Smooth muscle cell (in vitro differentiated cells): ENCODE measurements around the gene KIAA0232. TPM values are rescaled to one million over a fixed set of nuclear protein-coding genes. Genes with fewer than 3 reads are reported as not detected.

ENCODE experiments used
- DNase-seq: peaks from one replicate; lab custom pipeline; 2025; ENCODE audit not compliant: unreplicated experiment; lab: John Stamatoyannopoulos, UW
- H2AFZ ChIP-seq: fragments of 200-600 bp; sonication (generic); 2 replicates; pipeline ENCODE4 v1.6.0; 2016; ENCODE audit warnings: antibody characterized with exemption, low read depth, mild to moderate bottlenecking
- H3F3A ChIP-seq: fragments of 200-600 bp; sonication (generic); 2 replicates; pipeline ENCODE4 v1.6.0; 2017; ENCODE audit warnings: antibody characterized with exemption, low read depth
- H3K27ac ChIP-seq: fragments of 200-600 bp; sonication (generic); 2 replicates; pipeline ENCODE4 v1.5.1; 2016; ENCODE audit warnings: low read depth, mild to moderate bottlenecking
- H3K27me3 ChIP-seq: fragments of 200-600 bp; sonication (generic); 2 replicates; pipeline ENCODE4 v1.6.1; 2016; ENCODE audit warnings: low read depth, mild to moderate bottlenecking
- H3K36me3 ChIP-seq: fragments of 200-600 bp; sonication (generic); 2 replicates; pipeline ENCODE4 v1.5.1; 2016; ENCODE audit warnings: low read depth
- H3K4me1 ChIP-seq: fragments of 200-600 bp; sonication (generic); 2 replicates; pipeline ENCODE4 v1.5.1; 2016; ENCODE audit warnings: low read depth
- H3K4me2 ChIP-seq: fragments of 200-600 bp; sonication (generic); 2 replicates; pipeline ENCODE4 v1.6.0; 2016; ENCODE audit warnings: mild to moderate bottlenecking
- H3K4me3 ChIP-seq: fragments of 200-600 bp; sonication (generic); 2 replicates; pipeline ENCODE4 v1.5.1; 2016; ENCODE audit warnings: mild to moderate bottlenecking
- H3K79me2 ChIP-seq: fragments of 200-600 bp; sonication (generic); 2 replicates; pipeline ENCODE4 v1.6.0; 2016; ENCODE audit warnings: low read depth, mild to moderate bottlenecking
- H3K9ac ChIP-seq: fragments of 200-600 bp; sonication (generic); 2 replicates; pipeline ENCODE4 v1.6.0; 2016; ENCODE audit warnings: low read depth
- H3K9me3 ChIP-seq: fragments of 200-600 bp; sonication (generic); replicated peaks from 2 replicates; pipeline ENCODE4 v1.5.1; 2016; ENCODE audit warnings: low read depth
- H4K20me1 ChIP-seq: fragments of 200-600 bp; sonication (generic); 2 replicates; pipeline ENCODE4 v1.6.0; 2016; ENCODE audit warnings: low read depth
- WGBS: methylation state at CpG from one replicate; pipeline ENCODE4 v1.1.7; 2016; ENCODE audit warnings: low lambda C conversion rate; 5-methylcytosine and 5-hydroxymethylcytosine counted together
- polyA plus RNA-seq: library from polyadenylated mRNA; unstranded; fragments of >200 nt; fragmentation: Nextera tagmentation; extraction: Ambion mirVana; gene quantifications from 2 replicates; pipeline ENCODE4 v1.2.1, GENCODE V29; 2016
- total RNA-seq: library from RNA; depleted of rRNA; stranded (reverse); fragments of >200 nt; gene quantifications from 2 replicates; pipeline ENCODE4 v1.2.3, GENCODE V29; 2014
- TF ChIP-seq, protein P1 (sequence below): fragments of 200-600 bp; sonication (generic); IDR thresholded peaks from 2 replicates; pipeline ENCODE4 v1.5.1; 2017; ENCODE audit warnings: borderline replicate concordance, mild to moderate bottlenecking, antibody characterized with exemption; ENCODE audit not compliant: insufficient read depth, poor library complexity, severe bottlenecking

The KIAA0232 gene
- total and polyA plus RNA-seq, 2 experiments from 2014 or later: 8.4 to 16.6 TPM

GRCh38 chr4:6876440-6876839 is 93.9 kb downstream of the KIAA0232 start:
- Histone ChIP-seq H3K4me3 (no peak overlapping the region), H2AFZ (no peak overlapping the region), H3K9ac (no peak overlapping the region), H3K4me1 (no peaks in the 10 kb centered on the region), H3K27me3 (no peaks in the 10 kb centered on the region), H3K27ac (no peak overlapping the region), H4K20me1 (peaks cover 23% of the 10 kb centered on the region), H3K4me2 (no peak overlapping the region), H3K79me2 (no peaks in the 10 kb centered on the region), H3K9me3 (no peaks in the 10 kb centered on the region), H3K36me3 (peaks cover 10% of the 10 kb centered on the region), H3F3A (no peaks in the 10 kb centered on the region)
- WGBS: 97% methylated on average over 5 of the region's 5 CpGs
- TF ChIP-seq, protein P1, sequence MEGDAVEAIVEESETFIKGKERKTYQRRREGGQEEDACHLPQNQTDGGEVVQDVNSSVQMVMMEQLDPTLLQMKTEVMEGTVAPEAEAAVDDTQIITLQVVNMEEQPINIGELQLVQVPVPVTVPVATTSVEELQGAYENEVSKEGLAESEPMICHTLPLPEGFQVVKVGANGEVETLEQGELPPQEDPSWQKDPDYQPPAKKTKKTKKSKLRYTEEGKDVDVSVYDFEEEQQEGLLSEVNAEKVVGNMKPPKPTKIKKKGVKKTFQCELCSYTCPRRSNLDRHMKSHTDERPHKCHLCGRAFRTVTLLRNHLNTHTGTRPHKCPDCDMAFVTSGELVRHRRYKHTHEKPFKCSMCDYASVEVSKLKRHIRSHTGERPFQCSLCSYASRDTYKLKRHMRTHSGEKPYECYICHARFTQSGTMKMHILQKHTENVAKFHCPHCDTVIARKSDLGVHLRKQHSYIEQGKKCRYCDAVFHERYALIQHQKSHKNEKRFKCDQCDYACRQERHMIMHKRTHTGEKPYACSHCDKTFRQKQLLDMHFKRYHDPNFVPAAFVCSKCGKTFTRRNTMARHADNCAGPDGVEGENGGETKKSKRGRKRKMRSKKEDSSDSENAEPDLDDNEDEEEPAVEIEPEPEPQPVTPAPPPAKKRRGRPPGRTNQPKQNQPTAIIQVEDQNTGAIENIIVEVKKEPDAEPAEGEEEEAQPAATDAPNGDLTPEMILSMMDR: no peak
- DNase-seq: no peak

GRCh38 chr4:6877067-6877466 is 94.5 kb downstream of the KIAA0232 start:
- H3K27ac ChIP-seq: no peak overlapping the region
- no peaks in the 10 kb centered on the region for H3K27me3 ChIP-seq
- H3K79me2 ChIP-seq: no peaks in the 10 kb centered on the region
- 92% methylated on average over 14 of the region's 14 CpGs for WGBS
- H3F3A ChIP-seq: no peaks in the 10 kb centered on the region
- no peaks in the 10 kb centered on the region for H3K4me1 ChIP-seq
- H2AFZ ChIP-seq: no peak overlapping the region
- no peak overlapping the region for H3K9ac ChIP-seq
- peaks cover 23% of the 10 kb centered on the region for H4K20me1 ChIP-seq
- no peaks in the 10 kb centered on the region for H3K9me3 ChIP-seq
- peaks cover 10% of the 10 kb centered on the region for H3K36me3 ChIP-seq
- no peak overlapping the region for H3K4me2 ChIP-seq
- TF ChIP-seq, protein P1: no peak
- H3K4me3 ChIP-seq: no peak overlapping the region
- DNase-seq: no peak

DNA sequence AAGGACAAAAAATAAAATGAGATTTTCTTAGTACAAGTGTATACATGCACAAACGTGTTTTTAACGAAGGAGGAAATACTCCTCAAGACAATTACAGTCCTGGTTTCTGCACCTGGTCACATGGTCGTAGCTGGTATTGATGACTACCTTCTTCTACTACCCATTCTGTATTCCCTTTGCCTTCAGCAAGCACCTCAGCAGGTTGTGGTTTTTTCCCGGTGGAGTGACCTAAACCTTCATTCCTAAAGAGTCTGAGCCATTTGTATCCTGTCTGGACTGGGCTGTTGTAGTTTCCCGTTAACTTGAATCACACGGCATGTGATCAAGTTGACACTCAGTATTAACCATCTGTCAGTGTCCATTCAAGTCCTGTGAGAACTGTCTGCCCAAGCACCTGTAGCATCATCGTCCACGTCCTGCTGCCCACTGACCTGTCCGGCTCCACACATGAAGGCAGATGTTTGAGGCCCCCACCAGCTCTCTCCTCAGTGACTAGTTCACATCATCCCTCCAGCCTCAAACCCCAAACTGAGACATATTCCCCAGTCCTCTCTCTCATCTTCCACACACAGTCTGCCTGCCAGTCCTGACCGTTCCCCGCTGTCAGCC is 96.0 kb downstream of the KIAA0232 start:
- H3K27me3 ChIP-seq: no peaks in the 10 kb centered on the region
- WGBS: 74% methylated on average over 11 of the region's 11 CpGs
- H3K9me3 ChIP-seq: no peaks in the 10 kb centered on the region
- H3F3A ChIP-seq: peaks cover 8% of the 10 kb centered on the region
- H4K20me1 ChIP-seq: peaks cover 21% of the 10 kb centered on the region
- TF ChIP-seq, protein P1: no peak
- no peaks in the 10 kb centered on the region for H3K79me2 ChIP-seq
- H3K36me3 ChIP-seq: peaks cover 10% of the 10 kb centered on the region
- H3K27ac ChIP-seq: no peak overlapping the region
- no peak overlapping the region for H3K9ac ChIP-seq
- no peaks in the 10 kb centered on the region for H3K4me1 ChIP-seq
- no peak for DNase-seq
- no peak overlapping the region for H3K4me3 ChIP-seq
- H2AFZ ChIP-seq: no peak overlapping the region
- H3K4me2 ChIP-seq: no peak overlapping the region

DNA sequence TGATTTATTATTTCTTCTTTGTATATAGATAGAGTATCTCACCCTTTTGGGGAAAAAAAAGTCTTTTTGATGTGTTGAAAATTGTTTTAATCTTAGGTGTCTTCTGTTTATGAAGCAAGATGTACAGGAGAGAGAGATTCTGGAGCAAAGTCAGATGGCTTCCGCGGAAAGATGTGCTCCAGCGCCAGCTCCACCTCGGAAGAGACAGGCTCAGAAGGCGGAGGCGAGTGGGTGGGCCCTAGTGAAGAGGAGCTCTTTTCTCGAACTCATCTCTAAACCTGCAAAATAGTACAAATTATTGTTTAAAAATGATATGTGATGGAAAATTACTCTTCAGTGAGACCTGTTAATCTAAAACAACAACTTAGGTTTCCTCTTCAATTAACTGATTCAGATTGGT is 98.2 kb downstream of the KIAA0232 start:
- Histone ChIP-seq H4K20me1 (peaks cover 5% of the 10 kb centered on the region), H3K27me3 (no peaks in the 10 kb centered on the region), H3F3A (peaks cover 8% of the 10 kb centered on the region), H2AFZ (no peak overlapping the region), H3K4me2 (no peak overlapping the region), H3K27ac (no peak overlapping the region), H3K9ac (no peak overlapping the region), H3K79me2 (no peaks in the 10 kb centered on the region), H3K4me3 (no peak overlapping the region), H3K36me3 (peaks cover 10% of the 10 kb centered on the region), H3K4me1 (peaks cover 10% of the 10 kb centered on the region), H3K9me3 (no peaks in the 10 kb centered on the region)
- TF ChIP-seq, protein P1: no peak
- WGBS: 98% methylated on average over 7 of the region's 7 CpGs
- DNase-seq: no peak
